GM12864 (cell line): Measurements from ENCODE around the gene LYZ.

Experiments used
- DNase-seq: peaks from one replicate; pipeline ENCODE4 v3.0.0-alpha.2; 2011; ENCODE audit warnings: low read depth
- H3K4me3 ChIP-seq: 2 replicates; pipeline ENCODE4 v1.5.1; 2011; ENCODE audit warnings: mild to moderate bottlenecking, low read depth, low read length, control low read depth
- TF ChIP-seq, protein P1 (sequence below): IDR thresholded peaks from 2 replicates; pipeline ENCODE4 v1.5.1; 2011; ENCODE audit warnings: low read depth, mild to moderate bottlenecking, moderate library complexity, low read length, control low read depth, inconsistent platforms; ENCODE audit errors: missing control alignments

The LYZ gene

DNA sequence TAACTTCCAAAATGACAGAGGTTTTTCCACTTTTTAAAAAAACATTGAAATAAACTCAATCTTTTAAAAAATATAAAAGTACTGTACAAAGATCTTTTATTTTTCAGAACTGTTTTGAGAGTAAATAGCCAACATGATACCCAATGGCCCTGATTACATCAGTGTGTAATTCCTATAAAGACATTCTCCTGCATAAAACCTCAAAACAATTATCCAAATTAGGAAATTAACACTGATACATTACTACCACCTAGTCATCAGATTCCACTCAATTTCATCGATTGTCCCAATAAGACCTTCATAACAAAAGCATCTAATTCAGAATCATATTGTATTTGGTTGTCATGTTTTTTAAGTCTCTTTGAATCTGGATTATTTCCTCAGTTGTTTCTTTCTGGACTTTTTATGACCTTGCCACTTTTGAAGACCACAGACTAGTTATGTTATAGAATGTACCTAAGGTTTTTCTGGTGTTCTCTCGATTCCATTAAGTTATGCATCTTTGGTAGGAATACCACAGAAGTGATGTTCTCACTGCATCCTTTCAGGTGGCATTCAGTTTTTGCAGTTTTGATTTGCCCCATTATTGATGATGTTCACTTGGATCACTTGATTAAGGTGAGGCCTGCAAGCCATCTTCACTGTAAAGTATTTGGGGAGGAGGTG, 7.3 kb downstream of the LYZ start:
- H3K4me3 ChIP-seq: no peak overlapping the region
- no peak for DNase-seq
- TF ChIP-seq, protein P1, sequence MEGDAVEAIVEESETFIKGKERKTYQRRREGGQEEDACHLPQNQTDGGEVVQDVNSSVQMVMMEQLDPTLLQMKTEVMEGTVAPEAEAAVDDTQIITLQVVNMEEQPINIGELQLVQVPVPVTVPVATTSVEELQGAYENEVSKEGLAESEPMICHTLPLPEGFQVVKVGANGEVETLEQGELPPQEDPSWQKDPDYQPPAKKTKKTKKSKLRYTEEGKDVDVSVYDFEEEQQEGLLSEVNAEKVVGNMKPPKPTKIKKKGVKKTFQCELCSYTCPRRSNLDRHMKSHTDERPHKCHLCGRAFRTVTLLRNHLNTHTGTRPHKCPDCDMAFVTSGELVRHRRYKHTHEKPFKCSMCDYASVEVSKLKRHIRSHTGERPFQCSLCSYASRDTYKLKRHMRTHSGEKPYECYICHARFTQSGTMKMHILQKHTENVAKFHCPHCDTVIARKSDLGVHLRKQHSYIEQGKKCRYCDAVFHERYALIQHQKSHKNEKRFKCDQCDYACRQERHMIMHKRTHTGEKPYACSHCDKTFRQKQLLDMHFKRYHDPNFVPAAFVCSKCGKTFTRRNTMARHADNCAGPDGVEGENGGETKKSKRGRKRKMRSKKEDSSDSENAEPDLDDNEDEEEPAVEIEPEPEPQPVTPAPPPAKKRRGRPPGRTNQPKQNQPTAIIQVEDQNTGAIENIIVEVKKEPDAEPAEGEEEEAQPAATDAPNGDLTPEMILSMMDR: no peak

DNA sequence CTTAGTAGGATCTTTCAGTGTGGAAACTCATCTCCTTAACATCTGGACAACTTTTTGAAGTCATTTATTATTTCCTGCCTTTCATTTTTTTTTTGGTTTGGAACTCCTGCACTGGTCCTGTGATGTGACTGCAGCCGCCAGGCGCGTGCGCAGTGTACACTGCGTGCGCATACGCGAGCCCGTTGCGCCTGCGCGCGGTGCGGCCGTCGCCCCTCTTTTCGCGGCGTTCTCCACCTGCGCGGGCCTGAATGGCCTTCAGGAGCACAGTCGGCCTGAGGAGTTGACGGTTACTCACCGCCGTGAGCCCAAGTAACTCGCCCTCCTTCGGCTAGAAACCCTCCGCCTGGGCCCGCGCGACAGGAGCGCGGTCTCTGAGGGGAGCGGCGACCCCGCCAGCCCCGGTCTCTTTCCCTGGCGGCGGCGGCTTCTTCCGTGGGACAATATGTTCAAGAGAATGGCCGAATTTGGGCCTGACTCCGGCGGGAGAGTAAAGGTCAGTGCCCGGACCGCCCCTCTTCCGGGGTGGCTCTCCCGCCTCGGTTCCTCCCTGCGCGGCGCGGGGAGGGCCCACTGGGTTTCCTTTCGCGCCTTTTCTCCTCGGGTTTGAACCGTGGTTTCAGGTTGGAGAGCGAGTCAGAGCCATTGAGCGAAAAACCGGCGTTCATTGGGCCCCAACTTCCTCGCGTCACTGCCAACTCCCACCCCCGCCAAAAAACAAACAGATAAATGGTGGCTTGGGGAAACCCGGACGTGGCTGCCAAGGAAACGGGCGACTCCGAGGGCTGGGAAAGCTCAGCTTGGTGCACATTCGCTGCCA, 11.6 kb downstream of the LYZ start, which contains the start of gene YEATS4:
Gene YEATS4 (plus strand): TSS at position 213 of the 817 bp plus-strand sequence. CDS start 230 bp downstream, at position 443.
- peak; percentile 84 for DNase-seq
- peak within 1 kb of the TSS; percentile 62 for H3K4me3 ChIP-seq
- TF ChIP-seq, protein P1: no peak

DNA sequence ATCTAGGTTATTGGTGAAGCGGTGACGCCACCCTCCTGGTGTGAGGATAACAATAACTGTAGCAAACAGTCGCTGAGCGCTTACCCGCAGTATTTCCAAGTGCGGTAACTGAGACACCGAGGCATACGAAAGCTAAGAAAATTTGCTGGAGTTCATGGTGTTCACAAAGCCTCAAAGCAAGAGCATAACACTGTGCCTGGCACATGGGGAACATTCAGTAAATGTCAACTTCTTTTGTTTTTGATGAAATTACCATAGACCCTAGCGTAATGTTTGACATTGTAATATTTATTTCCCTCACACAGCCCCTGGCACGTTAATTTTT, 12.1 kb downstream of the LYZ start:
- H3K4me3 ChIP-seq: peak overlapping the region; percentile 62
- DNase-seq: no peak
- TF ChIP-seq, protein P1: no peak

DNA sequence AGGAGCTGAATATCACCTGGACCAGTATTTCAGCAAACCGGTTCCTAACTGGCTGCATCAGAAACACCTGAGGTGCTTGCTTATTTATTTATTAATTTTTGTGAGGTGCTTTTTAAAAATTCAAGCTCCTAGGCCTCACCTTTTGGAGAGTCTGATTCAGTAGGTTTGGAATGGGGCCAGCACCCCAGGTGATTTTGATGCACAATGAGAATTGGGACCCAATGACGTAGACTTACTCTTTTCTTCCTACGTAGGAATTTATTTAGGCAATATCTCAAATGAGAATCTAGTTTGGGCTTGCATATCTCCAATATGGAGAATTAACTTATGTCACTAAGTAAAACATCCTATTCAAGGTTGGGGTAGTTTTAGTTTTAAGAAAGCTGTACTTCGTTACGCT, 18.6 kb downstream of the LYZ start:
- TF ChIP-seq, protein P1: no peak
- no peak for DNase-seq

DNA sequence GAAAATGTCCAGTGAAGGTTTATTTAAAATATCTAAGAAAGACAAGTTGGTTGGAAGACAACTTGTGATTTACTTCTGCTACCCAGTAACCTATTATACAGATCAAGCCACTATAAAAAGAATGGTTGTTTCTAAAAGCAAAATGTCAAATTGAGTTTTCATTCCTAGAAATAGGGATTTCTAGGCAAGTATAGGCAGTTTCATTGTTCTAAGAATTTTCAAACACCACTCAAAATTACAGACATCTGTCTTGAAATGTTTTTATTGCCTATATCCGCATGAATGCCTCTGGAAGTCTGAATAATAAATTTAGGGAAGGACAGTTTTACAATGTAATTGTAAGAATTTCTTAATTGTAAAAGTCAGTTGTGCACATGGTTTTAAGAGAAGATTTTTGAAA, 20.0 kb downstream of the LYZ start:
- TF ChIP-seq, protein P1: no peak
- no peak overlapping the region for H3K4me3 ChIP-seq
- no peak for DNase-seq

More for the DNA sequence above, 18.6 kb downstream of the LYZ start:
- no peak overlapping the region for H3K4me3 ChIP-seq

DNA sequence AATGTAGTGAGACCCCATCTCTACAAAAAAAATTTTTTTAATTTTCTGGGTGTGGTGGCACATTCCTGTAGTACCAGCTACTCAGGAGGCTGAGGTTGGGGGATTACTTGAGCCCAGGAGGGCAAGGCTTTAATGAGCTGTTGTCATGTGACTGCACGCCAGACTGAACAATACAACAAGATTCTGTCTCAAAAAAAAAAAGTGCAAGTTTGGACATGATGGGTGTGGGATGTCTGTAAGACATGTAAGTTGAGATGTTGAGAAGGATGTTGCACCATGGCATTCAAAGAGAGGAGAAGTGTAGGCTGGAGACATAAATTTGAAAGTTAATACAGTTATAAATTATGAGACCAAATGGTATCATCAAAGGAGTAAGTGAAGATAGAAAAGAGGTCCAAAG, 34.9 kb downstream of the LYZ start:
- no peak overlapping the region for H3K4me3 ChIP-seq
- TF ChIP-seq, protein P1: no peak
- DNase-seq: no peak
